HG03060 (cell line): ENCODE data around the gene PTGES2.

Source experiments
- ATAC-seq: cut with Tn5 transposase; IDR thresholded peaks from one replicate; pipeline ENCODE4 v1.9.1; 2021; ENCODE audit warnings: low read depth, moderate number of reproducible peaks; ENCODE audit not compliant: unreplicated experiment

PTGES2 gene

DNA sequence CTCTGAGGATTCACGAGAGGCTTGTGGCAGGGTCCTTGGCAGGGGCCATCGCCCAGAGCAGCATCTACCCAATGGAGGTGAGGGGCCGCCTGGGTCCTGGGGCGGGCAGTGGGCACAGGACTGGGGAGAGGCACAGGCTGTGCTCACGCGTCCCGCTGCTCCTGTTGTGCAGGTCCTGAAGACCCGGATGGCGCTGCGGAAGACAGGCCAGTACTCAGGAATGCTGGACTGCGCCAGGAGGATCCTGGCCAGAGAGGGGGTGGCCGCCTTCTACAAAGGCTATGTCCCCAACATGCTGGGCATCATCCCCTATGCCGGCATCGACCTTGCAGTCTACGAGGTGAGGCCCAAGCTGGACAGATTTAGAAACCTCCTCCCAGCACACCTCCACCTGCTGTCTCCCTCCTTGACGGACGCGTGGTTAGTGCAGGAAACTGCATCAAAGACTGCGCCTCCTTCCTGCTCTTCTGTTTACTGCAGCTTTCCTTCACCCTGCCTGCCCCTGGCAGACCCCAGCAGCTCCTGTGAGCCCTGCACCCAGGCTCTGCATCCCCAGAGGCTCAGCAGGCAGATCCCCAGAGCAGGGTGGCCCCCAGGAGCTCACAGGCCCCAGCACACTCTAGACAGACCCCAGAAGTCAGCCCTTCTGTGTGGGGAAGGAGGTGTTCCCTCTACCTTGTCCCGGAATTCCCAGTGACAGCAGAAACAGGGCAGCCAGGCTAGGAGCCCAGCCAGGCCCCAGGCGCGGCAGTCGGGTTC, 21.2 kb downstream of the PTGES2 start:
- no peak for ATAC-seq

DNA sequence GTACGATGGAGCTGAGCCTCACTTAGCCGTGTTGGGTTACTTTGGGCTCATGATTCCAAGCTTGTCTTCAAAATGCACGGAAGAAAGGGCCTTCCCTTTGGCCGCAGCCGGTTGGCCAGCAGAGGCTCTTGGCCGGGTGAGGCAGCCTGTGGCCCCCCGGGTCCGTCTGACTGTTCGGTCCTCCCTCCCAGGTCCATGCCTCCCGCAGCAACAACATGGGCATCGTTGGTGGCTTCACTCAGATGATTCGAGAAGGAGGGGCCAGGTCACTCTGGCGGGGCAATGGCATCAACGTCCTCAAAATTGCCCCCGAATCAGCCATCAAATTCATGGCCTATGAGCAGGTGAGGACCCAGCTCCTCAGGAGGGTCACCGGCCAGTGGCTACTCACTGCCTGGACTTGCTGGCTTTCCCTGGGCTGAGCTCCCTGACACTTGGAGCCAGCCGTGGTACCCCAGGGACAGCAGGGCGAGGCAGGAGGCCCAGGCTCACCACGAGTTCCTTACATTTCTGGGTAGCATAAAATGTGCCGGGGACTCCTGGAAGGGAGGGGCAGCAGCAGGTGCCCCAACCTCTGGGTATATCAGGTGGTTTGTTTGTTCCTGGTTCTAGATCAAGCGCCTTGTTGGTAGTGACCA, 21.9 kb downstream of the PTGES2 start:
- ATAC-seq: no peak

DNA sequence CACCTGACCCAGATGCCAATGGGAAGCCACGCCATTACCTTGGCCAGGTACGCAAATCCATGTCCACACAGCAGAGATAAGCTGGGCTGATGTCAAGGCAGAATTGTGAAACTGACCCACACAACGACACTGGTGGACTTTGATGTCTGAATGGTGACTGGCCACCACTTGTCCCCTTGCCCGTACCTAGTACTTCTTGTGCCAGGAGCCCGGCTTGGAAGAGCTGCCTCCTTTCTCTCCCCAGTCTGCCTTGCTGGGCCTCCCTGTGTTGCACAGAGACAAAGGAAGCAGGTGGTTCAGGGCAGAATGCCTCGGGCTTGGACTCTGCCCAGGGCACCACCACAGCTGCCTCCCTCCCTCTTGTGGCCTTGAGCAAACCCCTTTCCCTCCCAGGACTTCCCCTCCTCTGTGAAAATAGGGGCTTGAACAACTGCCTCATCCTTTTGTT, 23.3 kb downstream of the PTGES2 start:
- ATAC-seq: no peak

DNA sequence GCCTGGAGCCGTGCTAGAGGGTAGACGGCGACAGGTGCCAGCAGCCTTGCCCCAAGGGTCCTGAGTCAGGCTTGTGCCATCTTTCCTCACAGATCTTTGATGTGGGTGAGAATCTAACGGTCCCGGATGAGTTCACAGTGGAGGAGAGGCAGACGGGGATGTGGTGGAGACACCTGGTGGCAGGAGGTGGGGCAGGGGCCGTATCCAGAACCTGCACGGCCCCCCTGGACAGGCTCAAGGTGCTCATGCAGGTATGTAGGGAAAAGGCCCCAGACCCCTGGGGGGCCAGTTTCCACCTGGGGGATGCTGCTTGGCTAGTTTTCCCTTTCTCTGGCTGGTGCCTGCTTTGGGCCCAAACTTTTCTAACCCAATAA, 24.0 kb downstream of the PTGES2 start:
- no peak for ATAC-seq

DNA sequence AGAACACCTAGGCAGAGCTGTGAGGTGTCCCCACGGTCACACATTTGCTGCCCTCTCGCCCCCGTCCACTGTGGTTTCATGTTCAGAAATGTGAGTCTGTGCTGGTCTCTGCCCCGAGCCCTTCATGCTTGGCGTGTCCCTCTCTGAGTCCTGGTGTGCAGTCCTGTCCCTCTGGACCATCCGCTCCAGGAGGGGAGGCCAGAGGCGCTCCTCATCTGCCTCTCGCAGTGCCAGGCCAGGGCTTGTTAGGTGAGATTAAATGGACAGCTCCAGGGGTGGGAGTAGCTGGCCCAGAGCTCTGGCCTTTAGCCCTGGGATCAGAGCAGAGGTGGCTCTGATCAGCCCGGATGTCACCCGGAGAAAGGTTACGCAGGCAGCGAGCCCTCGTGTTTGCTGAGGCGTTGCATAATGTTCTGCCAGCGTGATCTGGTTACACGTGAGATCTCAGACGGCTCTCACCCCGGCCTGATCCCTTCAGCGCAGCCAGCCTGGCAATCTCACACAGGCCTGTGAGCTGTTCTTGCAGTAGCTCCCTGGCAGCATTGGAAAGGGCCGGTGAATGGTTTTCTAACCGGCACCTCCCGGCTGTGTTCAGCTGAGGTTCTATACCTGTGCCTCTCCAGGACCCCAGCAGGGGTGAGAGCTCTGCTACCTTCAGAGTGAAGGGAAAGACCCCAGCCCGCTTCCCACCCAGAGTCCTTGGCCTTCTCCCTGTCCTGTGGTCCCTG, 24.5 kb downstream of the PTGES2 start:
- no peak for ATAC-seq

DNA sequence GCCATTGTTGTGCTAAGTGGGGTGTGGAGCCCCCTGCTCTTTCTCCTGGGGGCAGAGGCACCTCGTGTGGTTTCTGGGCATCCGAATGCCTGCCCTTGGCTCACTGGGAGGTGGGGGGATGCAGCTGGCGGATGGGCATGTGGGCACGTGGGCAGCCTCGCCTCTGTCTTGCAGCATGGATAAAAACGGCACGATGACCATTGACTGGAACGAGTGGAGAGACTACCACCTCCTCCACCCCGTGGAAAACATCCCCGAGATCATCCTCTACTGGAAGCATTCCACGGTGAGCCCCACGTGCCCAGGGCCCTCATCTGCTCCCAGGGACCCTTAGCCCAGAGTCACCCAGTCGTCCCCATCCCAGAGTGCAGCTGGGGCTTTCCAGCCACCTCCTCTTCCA, 25.3 kb downstream of the PTGES2 start:
- ATAC-seq: no peak

DNA sequence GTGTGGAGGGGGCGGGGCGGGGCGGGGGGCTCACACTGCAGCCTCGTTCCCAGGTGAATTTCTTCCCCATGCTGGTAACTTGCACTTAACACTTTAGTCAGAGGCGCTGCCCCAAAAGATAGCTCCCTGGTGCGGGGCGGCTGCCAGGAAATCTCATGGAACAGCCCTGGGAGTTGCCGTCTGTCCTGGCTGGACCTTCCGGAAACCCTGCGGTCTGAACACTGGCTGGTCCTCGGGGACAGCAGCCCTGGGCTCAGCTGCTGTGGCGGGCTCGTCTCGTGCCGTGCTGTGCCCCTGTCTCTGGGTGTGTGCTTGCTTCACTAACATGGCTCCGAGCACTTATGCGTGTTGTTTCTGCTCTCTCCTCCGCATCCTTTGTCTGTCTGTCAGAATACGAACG, 25.8 kb downstream of the PTGES2 start:
- no peak for ATAC-seq

DNA sequence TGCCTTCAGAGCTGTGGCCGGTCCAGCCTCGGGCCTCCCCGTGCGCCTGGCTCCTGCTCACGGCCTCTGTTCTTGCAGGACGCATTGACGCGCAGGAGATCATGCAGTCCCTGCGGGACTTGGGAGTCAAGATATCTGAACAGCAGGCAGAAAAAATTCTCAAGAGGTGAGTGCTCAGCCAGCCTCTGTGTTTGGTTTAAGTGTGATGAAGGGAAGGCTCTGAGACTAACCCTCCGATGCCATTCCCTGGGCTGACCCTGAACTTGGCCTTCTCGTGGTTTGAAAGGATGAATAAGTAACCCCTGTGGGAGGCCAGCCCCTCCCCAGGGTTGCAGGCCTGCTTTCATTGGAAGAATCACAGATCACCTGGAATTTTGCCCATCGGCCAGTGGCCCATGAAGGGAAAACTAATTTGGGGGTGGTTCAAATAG, 26.3 kb downstream of the PTGES2 start:
- no peak for ATAC-seq

DNA sequence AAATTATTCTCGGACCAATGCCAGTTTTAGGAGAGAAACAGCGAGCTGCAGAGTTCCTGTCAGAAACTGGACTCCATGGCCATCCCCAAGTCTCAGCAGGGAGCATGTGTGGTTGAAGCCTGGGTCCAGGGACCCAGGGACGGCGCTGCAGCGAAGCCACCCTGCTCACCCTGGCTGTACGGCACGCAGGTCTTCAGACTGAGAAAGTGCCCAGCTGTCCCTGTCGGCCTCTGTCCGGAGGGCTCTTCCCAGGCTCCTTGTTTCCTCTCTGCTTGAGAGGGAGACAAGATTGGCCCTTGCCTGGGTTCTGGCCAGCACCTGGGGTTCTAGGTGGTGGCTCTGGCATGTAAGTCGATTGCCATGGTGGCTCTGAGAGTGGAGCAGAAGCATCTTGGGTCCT, 26.9 kb downstream of the PTGES2 start:
- ATAC-seq: no peak

DNA sequence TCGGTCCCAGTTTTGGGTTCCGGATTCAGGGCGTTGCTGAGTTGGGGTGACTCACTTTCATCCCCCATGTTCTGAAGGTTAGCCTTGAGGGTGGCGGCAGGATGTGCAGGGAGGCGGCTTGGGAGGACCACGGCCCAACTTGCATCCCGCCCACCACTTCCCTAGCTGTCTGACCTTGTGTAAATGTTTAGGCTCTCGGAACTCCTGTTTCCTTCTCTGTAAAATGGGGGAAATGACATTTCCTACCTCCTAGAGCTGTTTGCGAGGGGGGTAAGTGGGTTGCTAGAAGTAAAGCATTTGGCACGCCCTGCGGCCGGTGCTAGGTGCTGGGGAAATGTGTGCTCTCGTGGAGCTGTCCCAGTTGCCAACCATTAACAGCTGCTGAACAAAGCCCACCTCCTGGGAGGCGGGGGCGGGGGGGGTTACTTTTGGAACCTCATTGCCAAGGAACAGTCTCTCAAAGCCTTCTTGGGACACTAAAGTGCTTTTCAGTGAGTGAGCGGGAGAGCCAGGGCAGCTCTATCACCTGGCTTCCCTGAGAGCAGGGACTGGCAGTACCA, 27.5 kb downstream of the PTGES2 start:
- ATAC-seq: no peak

DNA sequence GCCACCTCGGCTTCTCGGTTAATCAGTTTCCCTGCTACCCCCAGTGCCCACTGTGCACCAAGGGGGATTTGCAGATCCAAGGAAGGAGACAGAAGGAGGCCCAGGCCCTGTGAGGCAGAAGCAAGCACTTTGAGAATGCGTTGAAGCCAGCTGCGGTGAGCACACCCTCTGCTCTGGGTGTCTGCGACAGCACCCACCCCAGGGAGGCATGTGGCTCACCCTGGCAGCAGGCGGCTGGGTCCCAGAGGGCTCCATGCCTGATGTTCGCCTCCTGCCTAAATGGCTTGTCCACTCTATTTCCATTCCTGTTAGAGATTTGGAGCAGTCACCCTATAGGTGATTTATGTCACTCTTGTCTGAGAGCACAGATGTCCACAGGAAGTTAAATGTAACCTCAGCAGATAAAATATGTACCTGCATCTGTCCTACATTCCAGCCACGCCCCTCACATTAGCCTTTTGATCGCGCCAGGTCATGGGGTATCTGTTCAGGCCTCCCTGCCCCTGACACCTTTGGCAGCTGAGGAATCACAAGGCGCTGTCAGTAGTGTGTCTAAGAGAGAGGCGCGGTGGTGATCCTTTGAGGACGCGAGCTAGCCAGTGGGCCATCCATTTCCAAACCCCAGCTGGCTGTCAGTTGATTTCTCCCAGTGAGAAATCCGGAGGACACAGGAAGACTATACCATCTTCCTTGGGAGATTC, 28.1 kb downstream of the PTGES2 start:
- ATAC-seq: no peak

DNA sequence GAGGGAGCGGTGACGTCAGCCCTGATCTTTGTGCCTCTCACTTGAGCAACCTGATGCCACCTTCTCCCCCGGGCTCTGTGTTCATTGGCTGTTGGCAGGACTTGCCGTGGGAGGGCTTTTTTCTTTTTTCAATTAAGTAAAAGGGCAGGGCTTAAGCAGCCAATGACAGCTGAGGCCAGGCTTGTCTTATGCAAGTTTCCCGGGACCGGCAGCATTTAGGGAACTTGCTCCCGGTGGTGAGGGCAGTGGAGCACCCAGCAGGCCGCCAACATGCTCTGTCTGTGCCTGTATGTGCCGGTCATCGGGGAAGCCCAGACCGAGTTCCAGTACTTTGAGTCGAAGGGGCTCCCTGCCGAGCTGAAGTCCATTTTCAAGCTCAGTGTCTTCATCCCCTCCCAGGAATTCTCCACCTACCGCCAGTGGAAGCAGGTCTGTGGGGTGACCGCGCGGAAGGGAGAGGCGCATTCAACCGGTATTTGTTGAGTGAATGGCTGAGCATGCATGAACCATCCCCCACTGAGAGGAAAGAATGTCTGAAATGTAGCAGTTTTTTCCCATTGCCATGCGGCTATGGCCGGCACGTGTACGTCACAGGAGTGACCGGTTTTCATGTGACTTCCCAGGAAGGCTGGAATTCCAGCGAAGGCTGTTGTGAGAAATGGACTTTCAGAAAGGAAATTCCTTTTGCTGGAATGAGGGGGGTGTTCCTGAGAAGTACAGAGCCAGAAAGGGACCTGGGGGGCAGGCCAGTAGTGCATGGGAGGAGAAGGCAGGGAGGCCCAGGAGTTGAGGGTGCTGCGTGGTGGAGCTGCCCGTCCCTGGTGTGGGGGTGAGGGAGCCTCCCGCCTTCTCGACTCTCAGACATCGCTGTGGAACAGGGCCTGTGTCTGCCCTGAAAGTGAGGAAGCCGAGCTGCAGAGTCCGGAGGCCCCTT, 29.0 kb downstream of the PTGES2 start:
- ATAC-seq: no peak

DNA sequence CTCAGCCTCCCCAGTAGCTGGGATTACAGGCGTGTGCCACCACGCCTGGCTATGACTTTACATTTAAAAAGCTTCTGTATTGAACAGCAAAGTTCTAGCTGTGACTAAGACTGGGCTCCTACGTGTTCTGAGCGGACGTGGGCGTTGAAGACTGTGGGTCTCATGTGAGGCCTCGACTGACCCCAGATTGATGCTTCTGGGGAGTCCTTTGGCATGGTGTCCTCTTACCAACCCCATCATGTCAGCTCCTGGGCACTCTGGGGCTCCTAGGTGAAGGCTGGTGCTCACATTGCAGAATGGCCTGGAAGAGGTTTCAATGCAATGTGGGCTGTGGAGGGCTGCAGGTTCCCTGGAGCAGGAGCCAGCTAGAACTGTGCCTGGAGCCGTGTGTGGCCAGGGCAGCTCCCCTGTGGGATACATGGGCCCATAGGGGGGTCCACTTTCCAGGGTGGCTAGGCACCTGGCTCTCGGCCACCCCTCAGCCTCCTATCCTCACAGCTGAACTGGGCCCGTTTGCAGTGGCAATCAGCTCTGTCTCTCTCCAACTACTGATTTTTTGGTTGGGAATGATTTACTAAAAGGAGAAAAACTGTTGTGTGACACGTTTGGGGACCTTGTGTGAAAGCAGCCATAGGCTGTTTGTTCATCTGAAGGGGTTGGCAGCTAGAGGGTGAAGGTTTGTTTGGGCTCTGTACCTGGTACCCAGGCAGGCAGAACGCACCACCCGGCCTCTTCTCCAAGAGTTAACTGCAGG, 29.8 kb downstream of the PTGES2 start:
- no peak for ATAC-seq

DNA sequence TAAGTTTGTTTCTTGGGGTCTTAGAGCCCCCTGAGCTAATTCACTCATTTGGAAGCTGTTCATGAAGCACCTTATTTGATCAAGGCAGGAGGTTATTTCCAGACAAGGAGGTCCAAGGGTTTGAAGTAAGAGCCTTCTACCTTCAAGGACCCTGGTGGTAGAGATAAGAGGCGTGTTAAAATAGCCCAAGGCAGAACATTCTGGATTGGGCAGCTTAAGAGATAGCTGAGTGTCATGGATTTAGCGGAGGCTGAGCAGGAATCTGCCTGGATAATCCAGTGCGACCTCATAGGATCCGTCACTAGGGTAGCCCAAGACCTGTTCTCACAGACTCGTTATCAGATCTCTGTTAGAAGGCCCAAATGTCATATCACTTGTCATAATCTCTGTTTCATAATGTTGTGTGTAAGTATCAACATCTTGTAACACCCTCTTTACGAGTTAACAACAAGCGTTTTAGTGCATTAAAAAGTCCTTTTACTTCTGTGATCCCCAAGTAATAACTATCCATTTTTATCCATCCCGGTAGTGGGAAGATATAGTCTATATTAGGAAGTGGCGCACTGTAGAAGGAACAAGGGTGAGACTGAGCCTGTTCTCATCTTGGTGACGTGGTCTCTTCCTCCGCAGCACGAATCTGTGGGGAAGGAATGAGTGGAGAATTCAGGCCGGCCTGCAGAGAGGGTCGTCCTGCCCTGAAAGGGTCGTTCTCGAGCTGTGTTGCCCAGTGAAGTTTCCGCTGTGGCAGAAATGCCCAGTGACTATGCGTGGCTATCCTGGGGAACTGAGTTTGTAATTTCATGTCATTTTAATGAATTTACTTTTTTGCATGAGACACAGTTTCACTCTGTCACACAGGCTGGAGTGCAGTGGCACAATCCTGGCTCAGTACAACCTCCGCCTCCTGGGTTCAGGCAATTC, 30.7 kb downstream of the PTGES2 start:
- no peak for ATAC-seq

DNA sequence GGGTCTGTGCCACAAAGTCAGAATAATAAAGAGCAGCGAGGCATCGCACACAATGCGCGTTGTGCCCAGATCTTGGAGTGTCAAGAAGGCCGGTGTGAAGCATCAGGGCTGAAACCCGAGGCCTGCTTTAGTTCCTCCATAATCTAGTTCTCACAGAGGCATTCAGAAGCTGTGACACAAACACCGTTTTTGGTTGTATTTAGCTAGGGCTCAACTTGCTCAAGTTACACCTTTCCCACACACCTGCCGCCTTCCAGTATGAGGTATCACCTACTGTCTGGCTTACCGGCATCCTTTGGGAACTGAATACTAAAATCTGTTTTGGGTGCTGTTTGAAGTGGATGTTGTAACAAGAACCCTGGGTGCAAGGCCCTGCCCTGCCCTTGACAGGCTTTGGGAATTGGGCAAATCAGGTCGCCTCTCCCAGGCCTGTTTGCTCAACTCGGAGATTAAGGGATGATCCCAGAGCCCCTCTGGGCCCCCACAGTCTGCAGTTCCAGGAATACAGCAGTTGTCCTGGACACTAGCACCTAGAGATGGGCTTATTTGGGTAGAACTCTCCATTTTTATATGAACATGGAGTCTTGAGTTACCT, 32.5 kb downstream of the PTGES2 start:
- ATAC-seq: no peak

DNA sequence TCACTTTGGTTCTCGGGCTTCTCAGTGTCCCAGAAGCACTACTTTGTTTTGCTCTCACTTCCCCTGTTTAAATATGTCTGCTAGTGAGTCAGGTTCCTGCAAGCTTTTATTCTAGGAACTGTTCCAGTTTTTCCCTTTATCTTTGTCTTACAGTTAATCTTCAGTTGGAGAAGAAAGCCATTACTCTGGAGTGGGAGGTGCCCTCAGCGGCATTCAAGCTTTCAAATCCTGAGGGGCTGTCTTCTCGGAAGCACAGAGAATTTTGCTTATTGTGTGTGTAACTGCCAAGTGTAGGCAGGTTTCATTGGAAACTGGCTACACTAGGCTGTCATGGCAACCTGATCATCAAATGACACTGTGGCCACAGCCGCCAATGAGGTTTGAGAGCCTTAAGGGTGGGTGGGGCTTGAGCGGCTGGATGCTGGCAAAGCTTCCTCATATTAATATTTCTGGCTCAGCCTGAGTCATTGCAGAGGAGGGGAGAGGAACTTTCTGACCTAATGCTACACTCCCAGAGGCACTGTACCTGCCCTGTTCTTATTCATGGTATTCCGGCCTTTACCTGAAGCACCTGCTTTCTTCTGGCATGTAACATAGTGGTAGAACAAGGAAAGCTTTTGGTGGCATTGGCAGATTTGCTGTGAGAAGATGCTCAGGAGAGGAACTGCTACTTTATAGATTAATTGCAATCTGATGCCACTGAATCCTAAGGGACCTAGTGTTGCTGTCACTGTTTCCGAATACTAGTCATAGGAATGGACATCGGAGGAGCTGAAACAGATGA, 33.2 kb downstream of the PTGES2 start:
- peak; percentile 77 for ATAC-seq

DNA sequence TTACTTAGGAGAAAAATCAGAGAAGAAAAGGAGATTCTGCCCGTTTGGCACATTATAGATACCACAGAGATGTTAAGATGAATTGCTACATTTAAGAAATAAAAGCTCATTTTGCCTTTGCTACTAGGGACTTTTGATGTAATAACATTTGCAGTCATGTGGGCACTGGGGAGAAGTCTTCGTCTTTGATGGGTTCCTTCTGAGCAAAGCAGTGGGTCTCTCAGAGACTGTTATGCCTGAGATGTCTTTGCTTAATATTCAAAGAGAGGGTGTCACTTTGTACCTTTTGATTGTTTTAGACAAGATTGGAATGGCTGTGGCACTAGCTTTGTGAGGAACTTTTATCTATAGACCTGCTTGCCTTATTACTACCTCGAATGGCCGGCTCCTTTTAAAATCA, 34.5 kb downstream of the PTGES2 start:
- no peak for ATAC-seq
